Measurements from ENCODE around the gene PSORS1C1.
"Not testable (repeated sequence)": the region's sequence is repeated elsewhere in the genome, so short reads cannot be mapped to it uniquely, and the experiment has no call there.

The PSORS1C1 gene

DNA sequence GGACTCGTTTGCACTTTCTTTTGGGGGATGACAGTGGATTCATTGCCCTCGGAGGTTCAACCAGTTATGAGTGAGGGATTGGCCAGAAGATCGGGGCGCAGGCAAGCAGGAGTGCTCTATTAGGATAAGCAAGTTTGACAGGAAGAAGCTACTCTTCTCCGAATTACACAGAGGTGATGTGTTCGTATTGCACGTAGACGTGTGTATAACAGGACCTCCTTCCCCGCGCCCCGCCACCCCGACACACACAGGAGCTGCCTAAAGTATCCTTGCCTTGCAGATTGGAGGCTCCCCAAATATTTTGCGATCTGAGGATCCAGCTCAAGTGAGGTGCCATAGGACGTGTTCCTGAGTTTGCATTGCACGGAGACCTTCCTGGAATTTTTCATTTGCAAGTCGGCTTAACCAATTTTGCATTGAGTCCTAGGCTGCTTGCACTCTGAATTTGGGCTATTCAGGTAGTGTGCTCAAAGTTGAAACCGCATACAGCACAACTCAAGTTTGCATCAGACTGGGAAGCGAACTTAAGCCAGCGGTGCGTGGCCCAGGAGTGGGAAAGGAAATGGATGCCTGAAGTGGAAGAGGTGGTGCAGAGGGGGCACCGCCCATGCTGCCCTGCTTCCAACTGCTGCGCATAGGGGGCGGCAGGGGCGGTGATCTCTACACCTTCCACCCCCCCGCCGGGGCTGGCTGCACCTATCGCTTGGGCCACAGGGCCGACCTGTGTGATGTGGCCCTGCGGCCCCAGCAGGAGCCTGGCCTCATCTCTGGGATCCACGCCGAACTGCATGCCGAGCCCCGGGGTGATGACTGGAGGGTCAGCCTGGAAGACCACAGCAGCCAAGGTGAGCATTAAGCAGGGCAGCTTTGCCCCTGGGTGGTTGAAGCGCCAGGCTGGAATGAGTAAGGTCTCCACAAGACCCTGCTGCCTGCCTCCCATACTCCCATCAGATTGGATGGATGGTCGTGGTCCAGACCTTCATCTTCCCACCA lies 44.6 kb downstream of the PSORS1C1 start:
- no peak for DNase-seq (ENCODE audit: low read depth in 2 of 2)

DNA sequence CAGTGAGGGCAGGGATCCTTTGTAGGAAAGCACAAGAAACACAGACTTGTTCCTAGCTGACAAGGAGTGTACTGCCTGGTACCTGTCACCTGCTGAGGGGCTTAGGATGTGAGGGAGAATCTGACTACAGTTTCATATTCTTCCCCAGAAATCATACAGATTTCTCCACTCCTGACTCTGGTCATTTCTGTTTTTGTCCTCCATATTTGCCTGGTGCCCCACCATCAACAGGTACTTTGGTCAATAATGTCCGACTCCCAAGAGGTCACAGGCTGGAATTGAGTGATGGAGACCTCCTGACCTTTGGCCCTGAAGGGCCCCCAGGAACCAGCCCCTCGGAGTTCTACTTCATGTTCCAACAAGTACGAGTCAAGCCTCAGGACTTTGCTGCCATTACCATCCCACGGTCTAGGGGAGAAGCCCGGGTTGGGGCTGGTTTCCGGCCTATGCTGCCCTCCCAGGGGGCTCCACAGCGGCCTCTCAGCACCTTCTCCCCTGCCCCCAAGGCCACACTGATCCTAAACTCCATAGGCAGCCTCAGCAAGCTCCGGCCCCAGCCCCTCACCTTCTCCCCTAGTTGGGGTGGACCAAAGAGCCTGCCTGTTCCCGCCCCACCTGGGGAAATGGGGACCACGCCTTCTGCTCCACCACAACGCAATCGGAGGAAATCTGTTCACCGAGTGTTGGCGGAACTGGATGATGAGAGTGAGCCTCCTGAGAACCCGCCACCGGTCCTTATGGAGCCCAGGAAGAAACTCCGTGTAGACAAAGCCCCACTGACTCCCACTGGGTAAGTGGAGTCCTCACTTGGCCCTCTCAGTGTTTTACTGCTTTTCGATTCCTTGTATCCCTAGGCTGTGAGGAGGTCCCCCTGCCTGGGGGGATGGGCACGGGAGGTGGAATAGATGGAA lies 46.9 kb downstream of the PSORS1C1 start:
- DNase-seq (ENCODE audit: low read depth in 2 of 2): no peak

DNA sequence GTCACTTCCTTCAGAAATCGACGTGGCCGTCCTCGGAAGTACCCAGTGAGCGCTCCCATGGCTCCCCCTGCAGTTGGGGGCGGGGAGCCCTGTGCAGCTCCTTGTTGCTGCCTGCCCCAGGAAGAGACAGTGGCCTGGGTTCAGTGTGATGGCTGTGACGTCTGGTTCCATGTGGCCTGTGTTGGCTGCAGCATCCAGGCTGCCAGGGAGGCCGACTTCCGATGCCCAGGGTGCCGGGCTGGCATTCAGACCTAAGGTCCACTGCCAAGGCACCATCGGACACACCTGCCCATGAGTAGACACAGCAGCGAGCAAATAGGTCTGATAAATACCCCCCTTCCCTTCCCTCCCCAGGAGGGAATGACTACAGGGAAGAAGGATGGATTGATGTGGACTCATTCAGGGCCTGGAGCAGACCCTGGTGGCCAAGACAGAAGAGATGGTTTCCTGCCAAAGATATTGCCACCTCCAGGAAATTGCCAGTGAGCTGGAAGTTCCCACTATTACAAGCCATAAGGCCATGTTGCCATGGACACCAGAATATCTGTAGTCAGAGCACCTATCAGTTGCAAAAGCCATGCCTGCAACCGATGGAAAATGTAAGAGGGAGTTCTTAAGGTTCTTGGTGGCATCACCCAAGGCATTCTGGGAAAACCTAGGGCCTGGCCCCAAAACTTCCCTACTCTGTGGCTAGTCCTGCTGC lies 48.0 kb downstream of the PSORS1C1 start:
- no peak for DNase-seq (ENCODE audit: low read depth in 2 of 2)

DNA sequence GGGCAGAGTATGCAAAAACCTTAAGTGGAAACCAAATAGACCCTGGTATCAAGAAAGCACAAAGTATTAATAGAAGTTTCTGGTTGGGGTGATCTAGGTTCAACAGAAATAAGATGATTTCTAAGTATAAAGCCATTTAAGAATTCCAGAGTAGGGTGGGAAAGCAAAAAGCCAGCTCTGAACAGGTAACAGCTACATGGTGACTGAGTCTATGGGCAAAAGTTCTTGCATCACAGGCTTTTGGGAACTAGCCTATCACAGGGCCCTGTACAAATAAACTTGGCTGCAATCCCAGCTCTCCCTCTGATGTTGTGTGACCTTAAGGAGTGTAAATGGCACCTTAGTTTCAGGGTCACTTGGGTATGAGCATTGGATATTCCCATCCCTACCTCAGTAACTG lies 49.3 kb downstream of the PSORS1C1 start:
- no peak for DNase-seq (ENCODE audit: low read depth in 2 of 2)

DNA sequence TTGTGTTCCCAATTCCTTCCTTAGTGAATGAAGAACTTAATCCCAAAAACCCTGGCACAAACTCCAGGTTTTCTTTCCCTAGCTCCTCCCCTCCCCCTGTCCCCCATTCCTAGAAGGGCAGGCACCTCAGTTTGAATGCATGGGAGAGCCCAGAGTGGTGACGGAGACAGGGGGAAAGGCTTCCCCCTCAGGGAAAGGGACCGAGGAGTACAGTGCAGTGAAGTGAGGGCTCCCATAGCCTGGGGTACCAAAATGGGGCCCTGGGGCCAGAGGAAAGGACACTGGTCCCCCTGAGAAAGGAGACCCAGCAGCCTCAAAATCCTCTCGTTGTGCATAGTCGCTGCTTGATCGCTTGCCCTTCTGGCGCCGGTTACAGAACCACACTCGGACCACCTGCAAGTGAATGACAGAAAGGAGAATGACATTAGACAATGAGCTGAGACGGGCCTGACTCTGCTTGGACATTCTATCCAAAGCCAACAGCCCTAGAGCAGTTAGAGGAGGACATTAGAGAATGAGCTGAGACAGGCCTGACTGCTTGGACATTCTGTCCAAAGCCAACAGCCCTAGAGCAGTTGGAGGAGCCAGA lies 50.0 kb downstream of the PSORS1C1 start:
- not testable (repeated sequence) for DNase-seq (ENCODE audit: low read depth in 2 of 2)

GRCh38 chr6:31165064-31165832 lies 50.6 kb downstream of the PSORS1C1 start:
- DNase-seq (ENCODE audit: low read depth in 2 of 2): not testable (repeated sequence)

DNA sequence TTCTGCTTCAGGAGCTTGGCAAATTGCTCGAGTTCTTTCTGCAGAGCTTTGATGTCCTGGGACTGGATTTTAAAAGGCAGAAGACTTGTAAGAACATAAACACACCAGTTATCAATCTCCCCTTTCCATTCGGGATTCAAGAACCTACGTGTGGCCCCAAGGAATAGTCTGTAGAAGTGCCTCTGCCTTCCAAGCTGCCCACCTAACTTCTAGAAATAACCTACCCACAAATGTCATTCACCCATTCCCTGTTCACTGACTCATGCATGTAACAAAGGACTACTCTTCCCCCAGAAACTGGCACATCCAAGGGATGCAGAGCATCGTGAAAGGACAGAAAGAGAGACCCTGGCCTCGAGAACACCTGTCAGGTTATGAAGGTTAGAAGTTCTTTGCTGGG lies 51.4 kb downstream of the PSORS1C1 start:
- no peak for DNase-seq (ENCODE audit: low read depth in 2 of 2)

- DNase-seq (ENCODE audit: low read depth in 2 of 2): no peak
Observed at GRCh38 chr6:31168606-31169005, 54.0 kb downstream of the PSORS1C1 start.

DNA sequence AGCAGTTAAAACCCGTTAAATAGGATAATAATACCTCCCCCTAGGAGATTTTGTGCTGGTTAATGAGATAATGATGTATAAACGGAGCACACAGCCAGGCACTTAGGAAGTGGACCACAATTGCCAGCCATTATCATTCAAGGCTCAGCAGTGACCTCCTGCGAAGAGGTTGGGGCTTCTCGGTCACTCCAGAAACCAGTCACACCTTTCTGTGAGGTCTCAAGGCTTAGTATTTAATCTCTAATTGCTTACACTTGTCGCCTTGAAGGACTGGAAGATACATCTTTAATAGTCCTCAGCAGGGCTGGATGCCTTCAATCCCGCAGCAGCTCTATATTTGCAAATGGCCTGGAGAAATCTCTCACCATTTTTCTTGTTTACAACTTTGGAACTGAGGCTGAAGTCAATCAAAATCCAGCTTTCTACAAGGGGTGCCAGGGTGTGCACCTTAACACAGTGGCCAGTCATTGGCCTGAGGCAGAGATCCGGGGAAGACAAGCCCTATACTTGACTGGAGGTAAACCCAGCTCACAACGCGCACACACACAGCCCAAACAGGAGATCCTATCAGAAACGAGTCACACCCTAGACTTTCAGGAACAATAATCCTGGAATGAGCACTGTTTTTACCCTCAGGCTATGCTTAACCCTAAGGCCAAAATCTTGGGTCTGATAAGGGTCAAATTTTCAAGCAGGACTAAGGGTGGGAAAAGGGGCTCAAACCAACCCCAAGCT lies 54.7 kb downstream of the PSORS1C1 start:
- no peak for DNase-seq (ENCODE audit: low read depth in 2 of 2)

DNA sequence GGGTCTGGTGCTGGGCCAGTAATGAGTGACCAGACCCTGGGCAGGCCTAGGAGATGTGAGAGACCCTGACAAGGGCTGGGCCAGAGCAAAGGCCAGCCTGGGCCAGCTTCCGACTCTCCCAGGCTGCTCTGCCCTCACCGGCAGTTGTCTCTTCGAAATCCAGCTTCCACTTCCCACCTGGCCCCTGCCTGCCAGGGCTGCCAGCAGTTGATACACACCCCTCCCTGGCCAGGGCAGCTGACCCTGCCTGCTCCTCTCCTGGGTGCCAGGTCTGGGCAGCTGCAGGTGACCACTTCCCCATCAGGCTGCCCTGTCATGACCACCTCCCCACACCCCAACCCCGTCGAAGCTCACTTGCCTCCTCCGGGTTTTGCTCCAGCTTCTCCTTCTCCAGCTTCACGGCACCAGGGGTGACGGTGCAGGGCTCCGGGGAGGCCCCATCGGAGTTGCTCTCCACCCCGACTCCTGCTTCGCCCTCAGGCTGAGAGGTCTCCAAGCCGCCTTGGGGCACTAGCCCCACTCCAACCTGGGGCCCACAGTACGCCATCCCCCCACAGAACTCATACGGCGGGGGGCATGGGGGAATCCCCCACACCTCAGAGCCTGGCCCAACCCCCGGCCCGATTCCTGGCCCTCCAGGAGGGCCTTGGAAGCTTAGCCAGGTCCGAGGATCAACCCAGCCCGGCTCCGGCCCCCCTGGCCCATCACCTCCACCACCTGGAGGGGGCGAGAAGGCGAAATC lies 55.4 kb downstream of the PSORS1C1 start:
- not testable (repeated sequence) for DNase-seq (ENCODE audit: low read depth in 2 of 2)

GRCh38 chr6:31170600-31170881 lies 55.9 kb downstream of the PSORS1C1 start, which contains the start of gene POU5F1:
Gene POU5F1, minus strand, starts transcription at chr6:31170682. Its CDS starts 62 bp downstream, at chr6:31170620.
- no peak for DNase-seq (ENCODE audit: low read depth in 2 of 2)

DNA sequence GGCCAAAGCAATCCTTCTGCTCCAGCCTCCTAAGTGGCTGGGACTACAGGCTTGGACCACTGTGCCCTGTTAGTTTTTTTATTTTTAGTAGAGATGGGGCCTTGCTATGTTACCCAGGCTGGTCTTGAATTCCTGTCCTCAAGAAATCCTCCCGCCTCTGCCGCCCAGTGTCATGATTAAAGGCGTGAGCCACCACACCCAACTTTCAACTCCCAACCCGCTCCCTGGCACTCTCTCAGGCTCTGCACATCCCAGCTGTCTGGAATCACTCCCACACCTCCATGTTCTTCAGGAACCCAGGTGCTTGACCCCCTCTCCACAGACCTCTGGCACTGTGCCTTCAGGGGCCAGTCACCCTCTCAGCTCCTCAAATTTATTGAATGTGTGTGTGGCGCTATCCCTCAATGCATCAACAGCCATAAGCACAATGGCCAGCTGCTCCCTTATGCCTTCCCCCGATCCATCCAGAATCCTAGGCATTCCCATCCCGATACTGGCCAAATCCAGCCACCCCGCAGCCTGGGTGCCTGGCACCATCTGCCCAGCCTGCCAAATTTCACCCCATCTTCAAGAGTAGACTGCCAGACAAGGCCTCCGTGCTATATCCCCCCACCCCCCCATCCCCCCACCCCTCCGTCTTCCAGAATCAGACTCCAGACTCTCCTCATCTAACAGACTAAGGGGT lies 56.5 kb downstream of the PSORS1C1 start:
- no peak for DNase-seq (ENCODE audit: low read depth in 2 of 2)

GRCh38 chr6:31171931-31172905 lies 57.6 kb downstream of the PSORS1C1 start:
- DNase-seq (ENCODE audit: low read depth in 2 of 2): no peak

- no peak for DNase-seq (ENCODE audit: low read depth in 2 of 2)
Observed at GRCh38 chr6:31172973-31173384, 58.4 kb downstream of the PSORS1C1 start.

DNA sequence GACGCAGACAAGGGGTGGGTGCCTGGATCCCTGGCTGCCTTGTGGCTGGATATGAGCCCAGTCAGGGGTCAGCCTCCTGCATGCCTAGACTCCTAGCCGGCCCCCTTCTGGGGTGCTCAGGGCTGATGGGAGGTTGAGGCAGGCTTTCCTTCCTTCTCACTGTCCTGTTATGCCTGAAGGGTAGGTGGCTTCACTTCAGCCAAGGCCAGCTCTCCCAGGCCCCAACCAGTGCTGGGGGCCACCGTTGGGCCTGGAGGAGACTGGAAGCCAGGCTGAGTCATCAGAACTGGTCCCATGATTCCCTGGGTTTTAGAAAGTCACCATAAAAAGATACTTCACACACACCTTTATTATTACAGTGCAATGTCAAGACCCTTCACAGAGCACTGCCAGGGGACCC lies 58.8 kb downstream of the PSORS1C1 start:
- no peak for DNase-seq (ENCODE audit: low read depth in 2 of 2)

DNA sequence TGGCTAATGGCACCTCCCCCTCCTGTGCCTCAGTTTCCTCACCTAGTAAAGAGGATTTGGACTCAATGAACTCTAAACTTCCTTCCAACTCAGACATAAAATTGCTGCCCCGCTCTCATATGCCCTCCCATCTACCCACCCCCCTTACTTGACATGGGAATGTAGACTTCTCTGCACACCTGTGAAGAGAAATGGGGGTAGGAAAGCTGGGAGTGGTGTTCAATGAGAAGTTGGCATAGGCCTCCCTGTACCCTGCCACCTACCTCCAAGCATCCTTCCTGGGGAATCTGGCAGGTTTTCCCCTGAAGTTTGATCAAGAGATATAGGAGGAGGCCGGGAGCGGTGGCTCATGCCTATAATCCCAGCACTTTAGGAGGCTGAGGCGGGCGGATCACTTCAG lies 59.8 kb downstream of the PSORS1C1 start:
- DNase-seq (ENCODE audit: low read depth in 2 of 2): no peak

- no peak for DNase-seq (ENCODE audit: low read depth in 2 of 2)
Observed at GRCh38 chr6:31175971-31176370, 61.4 kb downstream of the PSORS1C1 start.
